H9 (cell line): ENCODE results near the gene TICRR. TPM values are rescaled to one million over a fixed set of nuclear protein-coding genes. Genes with fewer than 3 reads are reported as not detected.

Experiments
- DNase-seq: peaks from one replicate; pipeline ENCODE4 v3.0.0-alpha.2; 2017
- H2AFZ ChIP-seq: one replicate; pipeline ENCODE4 v1.6.1; 2013; ENCODE audit warnings: mild to moderate bottlenecking, low read length, control low read depth, moderate library complexity
- H2AK5ac ChIP-seq: 2 replicates; pipeline ENCODE4 v1.6.1; 2013; ENCODE audit warnings: low read length, control low read depth, mixed read lengths; ENCODE audit not compliant: insufficient read length
- H2BK120ac ChIP-seq: one replicate; pipeline ENCODE4 v1.6.1; 2013; ENCODE audit warnings: low read depth, mild to moderate bottlenecking, low read length, control low read depth, inconsistent platforms; ENCODE audit not compliant: poor library complexity, severe bottlenecking
- H2BK12ac ChIP-seq: 2 replicates; pipeline ENCODE4 v1.6.1; 2013; ENCODE audit warnings: low read length, control low read depth, mixed read lengths, low read depth; ENCODE audit not compliant: insufficient read length
- H2BK15ac ChIP-seq: 2 replicates; pipeline ENCODE4 v1.6.1; 2013; ENCODE audit warnings: low read depth, low read length, control low read depth
- H2BK20ac ChIP-seq: one replicate; pipeline ENCODE4 v1.6.1; 2013; ENCODE audit warnings: low read depth, mild to moderate bottlenecking, low read length, control low read depth, inconsistent platforms; ENCODE audit not compliant: poor library complexity, severe bottlenecking
- H2BK5ac ChIP-seq: 2 replicates; pipeline ENCODE4 v1.6.1; 2013; ENCODE audit warnings: low read length, control low read depth, mixed read lengths; ENCODE audit not compliant: insufficient read length
- H3K14ac ChIP-seq: 2 replicates; pipeline ENCODE4 v1.6.1; 2013; ENCODE audit warnings: low read length, control low read depth; ENCODE audit not compliant: insufficient read depth
- H3K18ac ChIP-seq: 2 replicates; pipeline ENCODE4 v1.6.1; 2013; ENCODE audit warnings: low read depth, mild to moderate bottlenecking, mixed read lengths, low read length, control low read depth; ENCODE audit not compliant: insufficient read length
- H3K23ac ChIP-seq: 2 replicates; pipeline ENCODE4 v1.6.1; 2013; ENCODE audit warnings: low read length, control low read depth, mixed read lengths, low read depth; ENCODE audit not compliant: insufficient read length
- H3K23me2 ChIP-seq: 2 replicates; pipeline ENCODE4 v1.6.1; 2013; ENCODE audit warnings: low read depth, mild to moderate bottlenecking, mixed read lengths, low read length, control low read depth; ENCODE audit not compliant: insufficient read length, poor library complexity, severe bottlenecking
- H3K27ac ChIP-seq: 2 replicates; pipeline ENCODE4 v1.5.1; 2013; ENCODE audit warnings: low read length, control low read depth, mixed read lengths, low read depth; ENCODE audit not compliant: insufficient read length
- H3K27me3 ChIP-seq: 2 replicates; pipeline ENCODE4 v1.6.1; 2013; ENCODE audit warnings: low read length, control low read depth, inconsistent platforms; ENCODE audit not compliant: insufficient read depth
- H3K4ac ChIP-seq: 2 replicates; pipeline ENCODE4 v1.6.1; 2013; ENCODE audit warnings: low read depth, mild to moderate bottlenecking, control low read depth, inconsistent platforms, low read length, moderate library complexity
- H3K4me1 ChIP-seq: 2 replicates; pipeline ENCODE4 v1.6.1; 2013; ENCODE audit warnings: low read length, control low read depth, inconsistent platforms; ENCODE audit not compliant: insufficient read depth
- H3K4me2 ChIP-seq: 2 replicates; pipeline ENCODE4 v1.6.1; 2013; ENCODE audit warnings: low read length, control low read depth, mixed read lengths; ENCODE audit not compliant: insufficient read length, insufficient read depth
- H3K56ac ChIP-seq: 2 replicates; pipeline ENCODE4 v1.6.1; 2013; ENCODE audit warnings: low read depth, mild to moderate bottlenecking, mixed read lengths, low read length, control low read depth; ENCODE audit not compliant: insufficient read length
- H3K79me1 ChIP-seq: 2 replicates; pipeline ENCODE4 v1.6.1; 2013; ENCODE audit warnings: low read depth, mild to moderate bottlenecking, moderate library complexity, low read length, control low read depth, inconsistent platforms; ENCODE audit not compliant: insufficient read depth, poor library complexity, severe bottlenecking
- H3K79me2 ChIP-seq: 2 replicates; pipeline ENCODE4 v1.6.1; 2013; ENCODE audit warnings: low read length, control low read depth, inconsistent platforms; ENCODE audit not compliant: insufficient read depth
- H3K9ac ChIP-seq: 2 replicates; pipeline ENCODE4 v1.6.1; 2013; ENCODE audit warnings: low read length, control low read depth, mixed read lengths; ENCODE audit not compliant: insufficient read length; ENCODE audit errors: extremely low read depth
- H3K9me3 ChIP-seq: one replicate; pipeline ENCODE4 v1.6.1; 2013; ENCODE audit warnings: low read depth, low read length, inconsistent platforms; ENCODE audit not compliant: control insufficient read depth
- H3T11ph ChIP-seq: one replicate; pipeline ENCODE4 v1.6.1; 2013; ENCODE audit warnings: mild to moderate bottlenecking, low read length, control low read depth, inconsistent platforms
- H4K20me1 ChIP-seq: one replicate; pipeline ENCODE4 v1.6.1; 2013; ENCODE audit not compliant: control insufficient read depth, insufficient read length, insufficient read depth
- H4K5ac ChIP-seq: 2 replicates; pipeline ENCODE4 v1.6.1; 2013; ENCODE audit warnings: low read depth, mild to moderate bottlenecking, mixed read lengths, low read length, control low read depth; ENCODE audit not compliant: insufficient read length
- H4K8ac ChIP-seq: replicated peaks from 2 replicates; pipeline ENCODE4 v1.6.1; 2013; ENCODE audit warnings: low read length, control low read depth, mixed read lengths, low read depth; ENCODE audit not compliant: insufficient read length
- H4K91ac ChIP-seq: 2 replicates; pipeline ENCODE4 v1.6.1; 2013; ENCODE audit warnings: low read depth, mild to moderate bottlenecking, moderate library complexity, mixed read lengths, low read length, control low read depth; ENCODE audit not compliant: insufficient read length
- H3K27ac Mint-ChIP-seq, 3 experiments: 2 replicates in 2 of 3; 3 replicates in 1 of 3; pipeline ENCODE4 v1.8.0; 2020 to 2021; ENCODE audit warnings: mixed read lengths in 3 of 3, mild to moderate bottlenecking in 1 of 3, moderate library complexity in 1 of 3
- H3K27me3 Mint-ChIP-seq: 2 replicates; pipeline ENCODE4 v1.8.0; 2021; ENCODE audit warnings: low read depth, mild to moderate bottlenecking, moderate library complexity, mixed read lengths
- H3K36me3 Mint-ChIP-seq, 3 experiments: 2 replicates in 2 of 3; 3 replicates in 1 of 3; pipeline ENCODE4 v1.8.0; 2020 to 2021; ENCODE audit warnings: low read depth in 3 of 3, mixed read lengths in 3 of 3; ENCODE audit not compliant: insufficient read depth in 1 of 3
- H3K4me1 Mint-ChIP-seq, 2 experiments: 2 replicates each; pipeline ENCODE4 v1.8.0; 2020; ENCODE audit warnings: mixed read lengths in 2 of 2
- H3K4me3 Mint-ChIP-seq, 2 experiments: 2 replicates in 1 of 2; 3 replicates in 1 of 2; pipeline ENCODE4 v1.8.0; 2020 to 2021; ENCODE audit warnings: mild to moderate bottlenecking in 2 of 2, mixed read lengths in 2 of 2, moderate library complexity in 1 of 2
- H3K9me3 Mint-ChIP-seq, 2 experiments: 2 replicates in 1 of 2; 3 replicates in 1 of 2; pipeline ENCODE4 v1.8.0; 2020; ENCODE audit warnings: mild to moderate bottlenecking in 2 of 2, mixed read lengths in 2 of 2, moderate library complexity in 1 of 2
- WGBS: extraction: QIAGEN DNeasy Blood & Tissue Kit; methylation state at CpG from one replicate; pipeline ENCODE4 v1.1.7; 2013; ENCODE audit warnings: missing lambda C conversion rate, low lambda C conversion rate, mixed read lengths; ENCODE audit not compliant: insufficient read length; ENCODE audit errors: extremely low coverage; 5-methylcytosine and 5-hydroxymethylcytosine counted together
- total RNA-seq: library from RNA; stranded (reverse); gene quantifications from 2 replicates; pipeline ENCODE4 v1.2.1, GENCODE V29; 2021
- TF ChIP-seq, protein P1 (sequence below): fragments of 200-600 bp; sonication (generic); conservative IDR thresholded peaks from 3 replicates; pipeline ENCODE4 v1.8.0; 2021; ENCODE audit warnings: antibody characterized with exemption, mild to moderate bottlenecking

The TICRR gene
- total RNA-seq, 1 experiment from 2014 or later = 26.0 TPM

DNA sequence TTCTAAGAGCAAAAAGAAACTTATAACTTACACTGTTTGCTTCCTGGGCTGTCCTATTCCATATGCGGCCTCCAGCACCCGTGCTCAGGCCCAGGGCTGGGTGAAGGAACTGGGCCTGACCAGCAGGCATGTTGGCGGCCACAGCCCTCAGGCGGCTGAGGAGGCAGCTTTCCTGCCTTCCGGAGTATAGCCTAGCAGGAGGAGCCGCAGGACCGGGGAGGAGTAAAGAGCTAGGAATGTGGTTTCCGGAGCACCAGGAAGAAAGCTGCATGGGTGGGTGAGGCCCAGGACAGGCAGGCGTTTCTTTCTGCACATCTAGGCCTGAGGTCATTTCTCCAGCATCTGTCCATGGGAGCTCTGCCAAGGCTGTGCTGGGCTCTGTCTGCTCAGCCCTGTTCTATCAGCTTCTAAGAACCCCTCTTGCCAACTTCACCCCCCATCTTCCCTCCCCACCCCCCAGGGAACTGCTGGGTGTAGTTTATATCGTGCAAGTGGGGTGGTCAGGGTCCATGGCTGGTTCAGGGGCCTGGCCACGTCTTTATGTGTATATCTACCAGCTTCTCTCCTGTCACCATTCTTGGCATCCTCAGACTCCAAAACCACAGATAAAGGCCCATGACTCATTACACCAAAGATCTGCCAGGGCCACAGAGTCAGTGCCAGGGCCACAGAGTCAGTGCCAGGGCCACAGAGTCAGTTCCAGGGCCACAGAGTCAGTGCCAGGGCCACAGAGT is 87.8 kb downstream of the TICRR start:
- H3K27ac Mint-ChIP-seq = no peak overlapping the region

More for the DNA sequence above, 87.8 kb downstream of the TICRR start:
- H3K27ac ChIP-seq = no peak overlapping the region
- peaks cover 9 to 20% of the 10 kb centered on the region in 2 experiments for H3K4me1 Mint-ChIP-seq
- no peak overlapping the region for H2BK5ac ChIP-seq
- H3K4me3 Mint-ChIP-seq = no peak overlapping the region
- no peaks in the 10 kb centered on the region for H3K4me1 ChIP-seq
- H3K9ac ChIP-seq = no peak overlapping the region
- TF ChIP-seq, protein P1, sequence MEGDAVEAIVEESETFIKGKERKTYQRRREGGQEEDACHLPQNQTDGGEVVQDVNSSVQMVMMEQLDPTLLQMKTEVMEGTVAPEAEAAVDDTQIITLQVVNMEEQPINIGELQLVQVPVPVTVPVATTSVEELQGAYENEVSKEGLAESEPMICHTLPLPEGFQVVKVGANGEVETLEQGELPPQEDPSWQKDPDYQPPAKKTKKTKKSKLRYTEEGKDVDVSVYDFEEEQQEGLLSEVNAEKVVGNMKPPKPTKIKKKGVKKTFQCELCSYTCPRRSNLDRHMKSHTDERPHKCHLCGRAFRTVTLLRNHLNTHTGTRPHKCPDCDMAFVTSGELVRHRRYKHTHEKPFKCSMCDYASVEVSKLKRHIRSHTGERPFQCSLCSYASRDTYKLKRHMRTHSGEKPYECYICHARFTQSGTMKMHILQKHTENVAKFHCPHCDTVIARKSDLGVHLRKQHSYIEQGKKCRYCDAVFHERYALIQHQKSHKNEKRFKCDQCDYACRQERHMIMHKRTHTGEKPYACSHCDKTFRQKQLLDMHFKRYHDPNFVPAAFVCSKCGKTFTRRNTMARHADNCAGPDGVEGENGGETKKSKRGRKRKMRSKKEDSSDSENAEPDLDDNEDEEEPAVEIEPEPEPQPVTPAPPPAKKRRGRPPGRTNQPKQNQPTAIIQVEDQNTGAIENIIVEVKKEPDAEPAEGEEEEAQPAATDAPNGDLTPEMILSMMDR = no peak
- no CpG with 5 or more reads among the region's 11 CpGs for WGBS
- no peak overlapping the region for H2BK15ac ChIP-seq
- no peak overlapping the region for H4K8ac ChIP-seq
- H2BK120ac ChIP-seq = no peak overlapping the region
- H3K18ac ChIP-seq = no peak overlapping the region
- no peaks in the 10 kb centered on the region for H4K20me1 ChIP-seq
- H3K27me3 Mint-ChIP-seq = peaks cover 54% of the 10 kb centered on the region
- no peak overlapping the region for H4K91ac ChIP-seq
- no peaks in the 10 kb centered on the region; the same call in 1 of the 2 replicates for H3K27me3 ChIP-seq
- H4K5ac ChIP-seq = no peak overlapping the region
- no peak overlapping the region for H2BK20ac ChIP-seq
- no peaks in the 10 kb centered on the region for H3K36me3 Mint-ChIP-seq
- no peaks in the 10 kb centered on the region for H3K79me2 ChIP-seq
- H3K56ac ChIP-seq = no peak overlapping the region
- no peak overlapping the region for H3K23ac ChIP-seq
- no peaks in the 10 kb centered on the region for H3K79me1 ChIP-seq
- H3K4me2 ChIP-seq = no peak overlapping the region
- DNase-seq = peak; percentile 63
- H3K9me3 ChIP-seq = no peaks in the 10 kb centered on the region
- H2BK12ac ChIP-seq = no peak overlapping the region
- no peak overlapping the region for H2AK5ac ChIP-seq
- no peak overlapping the region for H2AFZ ChIP-seq
- H3K23me2 ChIP-seq = no peaks in the 10 kb centered on the region
- no peaks in the 10 kb centered on the region for H3K9me3 Mint-ChIP-seq
- no peak overlapping the region for H3K4ac ChIP-seq
- no peak overlapping the region for H3T11ph ChIP-seq
- H3K14ac ChIP-seq = no peak overlapping the region
